NCI-H1417 treated with DMSO at 0.1 percent for 48 hours (cell line): ENCODE data around the gene ZNF81.
"Not testable (repeated sequence)": the region's sequence is repeated elsewhere in the genome, so short reads cannot be mapped to it uniquely, and the experiment has no call there.

Experiments
- DNase-seq: peaks from one replicate; lab custom pipeline; 2025; lab: John Stamatoyannopoulos, UW

Gene ZNF81

GRCh38 chrX:47844117-47844516, 7.4 kb downstream of the ZNF81 start:
- no peak for DNase-seq

- no peak for DNase-seq
These were observed 9.3 kb downstream of the ZNF81 start for GRCh38 chrX:47846040-47846439.

- DNase-seq = no peak
These were observed 13.1 kb downstream of the ZNF81 start for GRCh38 chrX:47849778-47850177.

- DNase-seq = not testable (repeated sequence)
These were observed 13.7 kb downstream of the ZNF81 start for GRCh38 chrX:47850389-47850788.

- DNase-seq = no peak
These were observed 14.2 kb downstream of the ZNF81 start for GRCh38 chrX:47850901-47851300.

- DNase-seq = no peak
These were observed 17.8 kb downstream of the ZNF81 start for GRCh38 chrX:47854474-47854873.

GRCh38 chrX:47859686-47860085, 23.0 kb downstream of the ZNF81 start:
- DNase-seq = no peak

GRCh38 chrX:47862680-47863079, 26.0 kb downstream of the ZNF81 start:
- no peak for DNase-seq

GRCh38 chrX:47863187-47863586, 26.5 kb downstream of the ZNF81 start:
- no peak for DNase-seq

- no peak for DNase-seq
These were observed 27.6 kb downstream of the ZNF81 start for GRCh38 chrX:47864300-47864699.

GRCh38 chrX:47864785-47865184, 28.1 kb downstream of the ZNF81 start:
- DNase-seq = no peak

- DNase-seq = no peak
These were observed 36.4 kb downstream of the ZNF81 start for GRCh38 chrX:47873123-47873522.

- no peak for DNase-seq
These were observed 40.6 kb downstream of the ZNF81 start for GRCh38 chrX:47877327-47877726.

GRCh38 chrX:47878198-47878597, 41.5 kb downstream of the ZNF81 start:
- DNase-seq = no peak

- no peak for DNase-seq
These were observed 42.8 kb downstream of the ZNF81 start for GRCh38 chrX:47879463-47879862.

- DNase-seq = no peak
These were observed 44.2 kb downstream of the ZNF81 start for GRCh38 chrX:47880927-47881326.

GRCh38 chrX:47885501-47885900, 48.8 kb downstream of the ZNF81 start:
- DNase-seq = no peak

GRCh38 chrX:47898024-47898423, 61.3 kb downstream of the ZNF81 start:
- no peak for DNase-seq

- no peak for DNase-seq
These were observed 64.1 kb downstream of the ZNF81 start for GRCh38 chrX:47900833-47901232.

- no peak for DNase-seq
These were observed 65.5 kb downstream of the ZNF81 start for GRCh38 chrX:47902161-47902560.

- no peak for DNase-seq
These were observed 79.3 kb downstream of the ZNF81 start for GRCh38 chrX:47915886-47916493.

GRCh38 chrX:47918274-47918673, 81.6 kb downstream of the ZNF81 start:
- DNase-seq = no peak

GRCh38 chrX:47927212-47927611, 90.5 kb downstream of the ZNF81 start:
- no peak for DNase-seq

GRCh38 chrX:47931970-47932369, 95.3 kb downstream of the ZNF81 start:
- DNase-seq = not testable (repeated sequence)

- no peak for DNase-seq
These were observed 97.2 kb downstream of the ZNF81 start for GRCh38 chrX:47933946-47934345.
